Right lobe of liver (tissue), 6 donors: Measurements from ENCODE around the gene SRRM1. TPM values are rescaled to one million over a fixed set of nuclear protein-coding genes. Genes with fewer than 3 reads are reported as not detected.
A peak's percentile ranks its signal among the peaks of the same experiment; 100 is the strongest.

Source experiments
- ATAC-seq, 4 donors: fragments of 200-7000 bp; cut with Tn5 transposase; one replicate each; pipeline ENCODE4 v1.9.1; 2020; ENCODE audit warnings: mild to moderate bottlenecking in 4 of 4, moderate library complexity in 4 of 4
- DNase-seq, 3 donors: peaks; one replicate each; pipeline ENCODE4 v3.0.0-alpha.2; 2020
- H3K27ac ChIP-seq, 3 donors: fragments of 200-600 bp; one replicate each; pipeline ENCODE4 v1.8.0; 2022
- H3K27me3 ChIP-seq, 2 donors: fragments of 200-600 bp; one replicate each; pipeline ENCODE4 v1.8.0; 2022
- H3K36me3 ChIP-seq, 4 donors: fragments of 200-600 bp; sonication (generic) in 1 of 4; one replicate each; pipeline versions ENCODE4 v1.5.1 to v1.8.0; 2017 to 2022; ENCODE audit warnings: control low read depth in 1 of 4
- H3K4me1 ChIP-seq, 4 donors: fragments of 200-600 bp; sonication (generic) in 1 of 4; one replicate each; pipeline versions ENCODE4 v1.5.1 to v1.8.0; 2017 to 2022; ENCODE audit warnings: control low read depth in 1 of 4
- H3K4me3 ChIP-seq, 3 donors: fragments of 200-600 bp; one replicate each; pipeline ENCODE4 v1.8.0; 2022
- H3K9me3 ChIP-seq, 4 donors: fragments of 200-600 bp; sonication (generic) in 1 of 4; one replicate each; pipeline versions ENCODE4 v1.5.1 to v1.8.0; 2017 to 2022; ENCODE audit warnings: control low read depth in 1 of 4
- CTCF ChIP-seq, 4 donors: fragments of 200-600 bp in 3 of 4; fragments of 450-650 bp in 1 of 4; IDR thresholded peaks; one replicate each; pipeline versions ENCODE4 v1.5.1 to v1.8.0; 2016 to 2022; ENCODE audit warnings: antibody characterized with exemption in 4 of 4, mild to moderate bottlenecking in 2 of 4
- POLR2A ChIP-seq: fragments of 450-650 bp; IDR thresholded peaks from one replicate; pipeline ENCODE4 v1.6.1; 2017; ENCODE audit warnings: antibody characterized with exemption, mild to moderate bottlenecking
- WGBS: methylation state at CpG from one replicate; pipeline ENCODE4 v1.1.6; 2018; ENCODE audit warnings: low coverage, low lambda C conversion rate; ENCODE audit not compliant: insufficient coverage; ENCODE audit errors: missing lambda C conversion rate; 5-methylcytosine and 5-hydroxymethylcytosine counted together
- intact Hi-C, 2 donors: fragments of 100-400 bp; cut with DNase I; formaldehyde crosslinking; loops; one replicate each; pipeline versions ENCODE4 v1.11.2 to v1.14.1; 2022
- total RNA-seq, 6 experiments: library from RNA; depleted of rRNA in 2 of 6; stranded (reverse); fragments of >200 nt in 2 of 6; fragmentation: NEBNext Ultra II Directional in 3 of 6; extraction: Animal tissue kit (Norgen Biotek cat#: 25700) in 3 of 6; gene quantifications; one replicate each; pipeline versions ENCODE4 v1.1.0 to v1.2.4, GENCODE V29; 2016 to 2023
- donor health status: DM: no; HTN: yes; CAD: no.
- donor health status: DM: no; HTN: no; CAD: no.
- donor health status: DM: no; HTN: no; CAD: no.
- donor health status: DM: no; HTN: yes; CAD: no.
- donor health status: DM: no; HTN: yes; CAD: no.

Gene SRRM1
- total RNA-seq, 6 experiments from 2014 or later, result 41.1 to 52.0 (median 44.9) TPM

GRCh38 chr1:24657781-24658180 is 14.7 kb downstream of the SRRM1 start:
- H3K9me3 ChIP-seq, result no peaks in the 10 kb centered on the region
- intact Hi-C loops, result no loop called here
- TF ChIP-seq CTCF (IDR thresholded peaks at IDR 0.05), result no peak
- no peak for TF ChIP-seq POLR2A
- WGBS, result 61% methylated on average over 3 of the region's 3 CpGs
- H3K4me3 ChIP-seq, result no peak overlapping the region
- peaks cover 0 to 7% (median 2%) of the 10 kb centered on the region in 4 donors for H3K4me1 ChIP-seq
- H3K27ac ChIP-seq, result no peak overlapping the region
- no peaks in the 10 kb centered on the region for H3K27me3 ChIP-seq
- no peak for ATAC-seq
- DNase-seq, result no peak
- peaks cover 5 to 100% (median 51%) of the 10 kb centered on the region in 4 donors for H3K36me3 ChIP-seq

GRCh38 chr1:24659166-24659904 is 16.2 kb downstream of the SRRM1 start:
- 94% methylated on average over 2 of the region's 2 CpGs for WGBS
- H3K36me3 ChIP-seq, result peaks cover 0 to 100% (median 50%) of the 10 kb centered on the region in 4 donors

GRCh38 chr1:24659993-24660665 is 17.0 kb downstream of the SRRM1 start:
- intact Hi-C loops, result no loop called here
- Histone ChIP-seq H3K27me3 (no peaks in the 10 kb centered on the region), H3K36me3 (peaks cover 0 to 100% (median 48%) of the 10 kb centered on the region in 4 donors), H3K9me3 (no peaks in the 10 kb centered on the region), H3K4me1 (peaks cover 0 to 7% (median 2%) of the 10 kb centered on the region in 4 donors), H3K27ac (no peak overlapping the region), H3K4me3 (no peak overlapping the region)
- TF ChIP-seq CTCF (IDR thresholded peaks at IDR 0.05) (no peak), POLR2A (no peak)
- DNase-seq (no peak), ATAC-seq (no peak)
- WGBS, result 40% methylated on average over 1 of the region's 1 CpG

More at GRCh38 chr1:24659166-24659904, 16.2 kb downstream of the SRRM1 start:
- H3K27me3 ChIP-seq, result no peaks in the 10 kb centered on the region
- DNase-seq (no peak), ATAC-seq (no peak)
- intact Hi-C loops, result no loop called here
- no peak overlapping the region for H3K27ac ChIP-seq
- no peak overlapping the region for H3K4me3 ChIP-seq
- peaks cover 0 to 7% (median 2%) of the 10 kb centered on the region in 4 donors for H3K4me1 ChIP-seq
- no peak for TF ChIP-seq CTCF (IDR thresholded peaks at IDR 0.05)
- TF ChIP-seq POLR2A, result no peak
- H3K9me3 ChIP-seq, result no peaks in the 10 kb centered on the region

GRCh38 chr1:24664507-24665033 is 21.5 kb downstream of the SRRM1 start:
- H3K9me3 ChIP-seq, result no peaks in the 10 kb centered on the region
- H3K4me1 ChIP-seq, result no peaks in the 10 kb centered on the region
- 53% methylated on average over 1 of the region's 2 CpGs for WGBS
- no peak overlapping the region for H3K27ac ChIP-seq
- H3K27me3 ChIP-seq, result no peaks in the 10 kb centered on the region
- no peak overlapping the region for H3K4me3 ChIP-seq
- intact Hi-C loops, result no loop called here
- no peak for TF ChIP-seq POLR2A
- no peak for TF ChIP-seq CTCF (IDR thresholded peaks at IDR 0.05)
- peak; percentile 29 to 63 (median 47) for ATAC-seq
- DNase-seq, result no peak
- peaks cover 17 to 96% (median 62%) of the 10 kb centered on the region in 4 donors for H3K36me3 ChIP-seq
